ENCODE results near the gene TCL1A. TPM values are rescaled to one million over a fixed set of nuclear protein-coding genes. Genes with fewer than 3 reads are reported as not detected.

TCL1A gene
- total and polyA plus RNA-seq, 2 donors (not counting 3 experiments of a cell fraction or from before 2014, with no cell fraction given), result not detected

GRCh38 chr14:95756127-95756526, 42.2 kb upstream of the TCL1A start:
- Histone ChIP-seq H3K4me3 (replicated peaks in 1 of 3; ENCODE audit: insufficient read depth in 1 of 3, low read depth in 1 of 3, low read length in 3 of 3) (no peak overlapping the region), H3K9ac (replicated peaks; ENCODE audit: extremely low read depth, insufficient read depth, low read length) (no peak overlapping the region), H2AFZ (ENCODE audit: low read depth, low read length) (no peak overlapping the region), H4K20me1 (replicated peaks; ENCODE audit: control insufficient read depth, extremely low read depth, insufficient read depth, low read length) (no peaks in the 10 kb centered on the region), H3K9me3 (replicated peaks; ENCODE audit: control insufficient read depth, insufficient read depth, low read length) (no peaks in the 10 kb centered on the region), H3K27ac (ENCODE audit: insufficient read depth, low read depth, low read length) (no peak overlapping the region), H3K4me1 (ENCODE audit: control insufficient read depth, extremely low read depth, insufficient read depth, low read length) (no peaks in the 10 kb centered on the region), H3K4me2 (ENCODE audit: insufficient read depth, low read length) (no peak overlapping the region), H3K9me1 (replicated peaks; ENCODE audit: control insufficient read depth, extremely low read depth, insufficient read depth, low read length) (no peaks in the 10 kb centered on the region), H3K79me2 (ENCODE audit: control insufficient read depth, insufficient read depth, low read length) (no peaks in the 10 kb centered on the region), H3K36me3 (ENCODE audit: control insufficient read depth in 2 of 2, extremely low read depth in 1 of 2, insufficient read depth in 2 of 2, low read length in 2 of 2) (no peaks in the 10 kb centered on the region), H3K27me3 (ENCODE audit: control insufficient read depth in 2 of 2, insufficient read depth in 2 of 2, low read length in 2 of 2) (no peaks in the 10 kb centered on the region)
- ChIA-PET CTCF (no interaction called here), POLR2A (no interaction called here)
- dilution Hi-C loops (cut with MboI; ENCODE audit: extremely low pct_ligation_motif_present, low sequenced_read_pairs) (no loop called here), intact Hi-C loops (cut with micrococcal nuclease) (no loop called here)
- no TSS peak for BruUV-seq (replicated peaks)
- no peak for FAIRE-seq
- DNase-seq (ENCODE audit: low read depth, low spot score), result no peak
- TF ChIP-seq CTCF (IDR thresholded peaks at IDR 0.05; ENCODE audit: extremely low read depth in 1 of 2, insufficient read depth in 1 of 2, low read depth in 1 of 2, low read length in 2 of 2) (no peak), MYC (IDR thresholded peaks at IDR 0.05; ENCODE audit: low read depth, low read length) (no peak), GATA2 (IDR thresholded peaks at IDR 0.05; ENCODE audit: insufficient read depth, insufficient read length, low read depth, low read length) (no peak), MAX (IDR thresholded peaks at IDR 0.05; ENCODE audit: insufficient read depth, insufficient read length) (no peak), EZH2 (IDR thresholded peaks at IDR 0.05; ENCODE audit: borderline replicate concordance, low read depth, low read length, severe bottlenecking) (no peak), FOS (IDR thresholded peaks at IDR 0.05; ENCODE audit: borderline replicate concordance, insufficient read depth, low read length) (no peak), POLR2A (IDR thresholded peaks at IDR 0.05; ENCODE audit: low read depth, low read length) (no peak), JUN (IDR thresholded peaks at IDR 0.05; ENCODE audit: borderline replicate concordance, insufficient read depth, insufficient read length, low read depth) (no peak), POLR2AphosphoS5 (IDR thresholded peaks at IDR 0.05; ENCODE audit: insufficient read depth, low read depth, low read length) (no peak)

All from endothelial cell of umbilical vein (primary cell).